NB4 (cell line): ENCODE data around the gene USP36.

Experiments
- POLR2A ChIP-seq: IDR thresholded peaks from 2 replicates; pipeline ENCODE4 v1.6.1; 2011; ENCODE audit warnings: mild to moderate bottlenecking; ENCODE audit not compliant: insufficient read length; ENCODE audit errors: extremely low read depth
- TF ChIP-seq, protein P1 (sequence below): IDR thresholded peaks from one replicate; pipeline ENCODE4 v1.5.1; 2012; ENCODE audit warnings: low read depth, low read length

- no peak for TF ChIP-seq POLR2A
- TF ChIP-seq, protein P1, sequence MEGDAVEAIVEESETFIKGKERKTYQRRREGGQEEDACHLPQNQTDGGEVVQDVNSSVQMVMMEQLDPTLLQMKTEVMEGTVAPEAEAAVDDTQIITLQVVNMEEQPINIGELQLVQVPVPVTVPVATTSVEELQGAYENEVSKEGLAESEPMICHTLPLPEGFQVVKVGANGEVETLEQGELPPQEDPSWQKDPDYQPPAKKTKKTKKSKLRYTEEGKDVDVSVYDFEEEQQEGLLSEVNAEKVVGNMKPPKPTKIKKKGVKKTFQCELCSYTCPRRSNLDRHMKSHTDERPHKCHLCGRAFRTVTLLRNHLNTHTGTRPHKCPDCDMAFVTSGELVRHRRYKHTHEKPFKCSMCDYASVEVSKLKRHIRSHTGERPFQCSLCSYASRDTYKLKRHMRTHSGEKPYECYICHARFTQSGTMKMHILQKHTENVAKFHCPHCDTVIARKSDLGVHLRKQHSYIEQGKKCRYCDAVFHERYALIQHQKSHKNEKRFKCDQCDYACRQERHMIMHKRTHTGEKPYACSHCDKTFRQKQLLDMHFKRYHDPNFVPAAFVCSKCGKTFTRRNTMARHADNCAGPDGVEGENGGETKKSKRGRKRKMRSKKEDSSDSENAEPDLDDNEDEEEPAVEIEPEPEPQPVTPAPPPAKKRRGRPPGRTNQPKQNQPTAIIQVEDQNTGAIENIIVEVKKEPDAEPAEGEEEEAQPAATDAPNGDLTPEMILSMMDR, result no peak
Measured at GRCh38 chr17:78788451-78788850, 52.2 kb downstream of the USP36 start.
